WTC11 (cell line): ENCODE results near the gene FRMD5. TPM values are rescaled to one million over a fixed set of nuclear protein-coding genes. Genes with fewer than 3 reads are reported as not detected.

ENCODE experiments used
- ATAC-seq: fragments of 200-7000 bp; cut with Tn5 transposase; 2 replicates; pipeline ENCODE4 v1.10.0; 2021; ENCODE audit warnings: mild to moderate bottlenecking, moderate library complexity
- CTCF ChIA-PET: fragments of 300-600 bp; sonication (Branson Sonifier 250); formaldehyde crosslinking; loops from one replicate; lab custom pipeline; 2021; ENCODE audit warnings: antibody characterized with exemption; lab: Charles Lee
- POLR2A ChIA-PET: fragments of 350-600 bp; sonication (Branson Sonifier 250); formaldehyde crosslinking; loops from one replicate; lab custom pipeline; 2021; ENCODE audit warnings: antibody characterized with exemption; lab: Charles Lee
- DNase-seq: peaks from one replicate; pipeline ENCODE4 v3.0.0; 2021; ENCODE audit warnings: low spot score
- H3K27ac Mint-ChIP-seq: 2 replicates; pipeline ENCODE4 v1.8.0; 2021; ENCODE audit warnings: mixed read lengths
- H3K27me3 Mint-ChIP-seq: 2 replicates; pipeline ENCODE4 v1.8.0; 2021; ENCODE audit warnings: low read depth, mild to moderate bottlenecking, moderate library complexity, mixed read lengths
- H3K36me3 Mint-ChIP-seq: 2 replicates; pipeline ENCODE4 v1.8.0; 2021; ENCODE audit warnings: mixed read lengths
- H3K4me1 Mint-ChIP-seq: 2 replicates; pipeline ENCODE4 v1.8.0; 2022; ENCODE audit warnings: mixed read lengths
- H3K4me3 Mint-ChIP-seq: 2 replicates; pipeline ENCODE4 v1.8.0; 2021; ENCODE audit warnings: mild to moderate bottlenecking, moderate library complexity, mixed read lengths
- H3K9me3 Mint-ChIP-seq: 2 replicates; pipeline ENCODE4 v1.8.0; 2021; ENCODE audit warnings: mixed read lengths
- AFF4 ChIP-seq: sonication (generic); formaldehyde crosslinking; IDR thresholded peaks from 2 replicates; pipeline ENCODE4 v1.8.1; 2023; ENCODE audit warnings: mild to moderate bottlenecking, missing genetic modification reagents, borderline replicate concordance
- AR ChIP-seq: fragments of 250-450 bp; sonication (Bioruptor Pico); IDR thresholded peaks from 2 replicates; pipeline ENCODE4 v1.9.0; 2021; ENCODE audit warnings: mild to moderate bottlenecking
- CBFB ChIP-seq: sonication (generic); formaldehyde crosslinking; IDR thresholded peaks from 2 replicates; pipeline ENCODE4 v1.8.1; 2022; ENCODE audit warnings: mild to moderate bottlenecking, low read depth, missing genetic modification reagents
- E2F4 ChIP-seq: sonication (generic); formaldehyde crosslinking; IDR thresholded peaks from 2 replicates; pipeline ENCODE4 v1.8.1; 2022; ENCODE audit warnings: low read depth, mild to moderate bottlenecking, moderate library complexity, missing genetic modification reagents, borderline replicate concordance
- ELF4 ChIP-seq: sonication (generic); formaldehyde crosslinking; IDR thresholded peaks from 2 replicates; pipeline ENCODE4 v1.8.1; 2022; ENCODE audit warnings: low read depth, mild to moderate bottlenecking, moderate library complexity, missing genetic modification reagents
- ESRRA ChIP-seq: sonication (generic); formaldehyde crosslinking; IDR thresholded peaks from 2 replicates; pipeline ENCODE4 v1.8.1; 2022; ENCODE audit warnings: mild to moderate bottlenecking, missing genetic modification reagents, borderline replicate concordance
- FOXK1 ChIP-seq: sonication (generic); formaldehyde crosslinking; IDR thresholded peaks from 2 replicates; pipeline ENCODE4 v1.8.0; 2022; ENCODE audit warnings: mild to moderate bottlenecking, moderate library complexity, missing genetic modification reagents
- FOXP4 ChIP-seq: sonication (generic); formaldehyde crosslinking; IDR thresholded peaks from 2 replicates; pipeline ENCODE4 v1.8.0; 2022; ENCODE audit warnings: mild to moderate bottlenecking, missing genetic modification reagents
- GABPB1 ChIP-seq: sonication (generic); formaldehyde crosslinking; IDR thresholded peaks from 2 replicates; pipeline ENCODE4 v1.8.1; 2023; ENCODE audit warnings: mild to moderate bottlenecking, missing genetic modification reagents
- GTF2I ChIP-seq: fragments of 250-450 bp; sonication (Bioruptor Pico); conservative IDR thresholded peaks from 2 replicates; pipeline ENCODE4 v1.4.0; 2021; ENCODE audit warnings: mild to moderate bottlenecking
- KAT7 ChIP-seq: sonication (generic); formaldehyde crosslinking; IDR thresholded peaks from 2 replicates; pipeline ENCODE4 v1.8.1; 2023; ENCODE audit warnings: missing genetic modification reagents, mild to moderate bottlenecking, borderline replicate concordance
- MXD4 ChIP-seq: fragments of 250-450 bp; sonication (Bioruptor Pico); IDR thresholded peaks from 2 replicates; pipeline ENCODE4 v1.8.0; 2021; ENCODE audit warnings: mild to moderate bottlenecking, moderate library complexity, borderline replicate concordance
- RELA ChIP-seq: sonication (generic); formaldehyde crosslinking; IDR thresholded peaks from 2 replicates; pipeline ENCODE4 v1.8.1; 2022; ENCODE audit warnings: missing genetic modification reagents, mild to moderate bottlenecking, borderline replicate concordance
- SMAD4 ChIP-seq: sonication (generic); formaldehyde crosslinking; IDR thresholded peaks from 2 replicates; pipeline ENCODE4 v1.8.0; 2022; ENCODE audit warnings: mild to moderate bottlenecking, missing genetic modification reagents
- SP1 ChIP-seq: sonication (generic); formaldehyde crosslinking; conservative IDR thresholded peaks from 2 replicates; pipeline ENCODE4 v1.8.1; 2022; ENCODE audit warnings: missing genetic modification reagents
- TEAD1 ChIP-seq: sonication (generic); formaldehyde crosslinking; IDR thresholded peaks from 2 replicates; pipeline ENCODE4 v1.8.0; 2022; ENCODE audit warnings: mild to moderate bottlenecking, missing genetic modification reagents
- ZBTB43 ChIP-seq: sonication (generic); formaldehyde crosslinking; IDR thresholded peaks from 2 replicates; pipeline ENCODE4 v1.8.1; 2023; ENCODE audit warnings: mild to moderate bottlenecking, missing genetic modification reagents
- ZMAT4 ChIP-seq: fragments of 250-450 bp; sonication (Bioruptor Pico); IDR thresholded peaks from 2 replicates; pipeline ENCODE4 v1.9.0; 2021; ENCODE audit warnings: mild to moderate bottlenecking
- ZNF416 ChIP-seq: fragments of 250-450 bp; sonication (Bioruptor Pico); IDR thresholded peaks from 2 replicates; pipeline ENCODE4 v1.9.0; 2021; ENCODE audit warnings: mild to moderate bottlenecking, inconsistent platforms
- ZNF671 ChIP-seq: fragments of 250-450 bp; sonication (Bioruptor Pico); IDR thresholded peaks from 2 replicates; pipeline ENCODE4 v1.8.0; 2021; ENCODE audit warnings: mild to moderate bottlenecking
- total RNA-seq: library from RNA; stranded (reverse); gene quantifications from 3 replicates; pipeline ENCODE4 v1.2.3, GENCODE V29; 2021

The FRMD5 gene
- total RNA-seq, 1 experiment from 2014 or later = 14.1 TPM

GRCh38 chr15:43927203-43927602 lies 267.9 kb downstream of the FRMD5 start (continued):
- TF ChIP-seq ELF4 (CRISPR knock-in tag) (no peak), SMAD4 (CRISPR knock-in tag) (no peak), KAT7 (no peak), CBFB (CRISPR knock-in tag) (no peak), GABPB1 (no peak)

- Mint-ChIP-seq H3K36me3 (peaks cover 6% of the 10 kb centered on the region), H3K27me3 (no peaks in the 10 kb centered on the region; the same call in 1 of the 2 replicates), H3K27ac (no peak overlapping the region), H3K9me3 (no peaks in the 10 kb centered on the region), H3K4me3 (no peak overlapping the region), H3K4me1 (peaks cover 65% of the 10 kb centered on the region)
- ChIA-PET POLR2A (no interaction called here), CTCF (interaction anchor here (0.8 kb wide), 2 partner anchors 16 to 19 kb away, joined by 4 to 5 read pairs; no protein-coding TSS in a partner anchor)
- TF ChIP-seq GABPB1 = no peak
- ATAC-seq = no peak
- DNase-seq = no peak
Observed at GRCh38 chr15:43923553-43923952, 271.5 kb downstream of the FRMD5 start.

- DNase-seq (no peak), ATAC-seq (no peak)
- Mint-ChIP-seq H3K4me3 (no peak overlapping the region), H3K27ac (no peak overlapping the region; the same call in 1 of the 2 replicates), H3K36me3 (peaks cover 9% of the 10 kb centered on the region), H3K4me1 (peaks cover 50% of the 10 kb centered on the region), H3K27me3 (no peaks in the 10 kb centered on the region; the same call in 1 of the 2 replicates), H3K9me3 (no peaks in the 10 kb centered on the region)
- ChIA-PET CTCF (no interaction called here), POLR2A (no interaction called here)
- TF ChIP-seq ESRRA (CRISPR knock-in tag) (no peak), ZMAT4 (CRISPR knock-in tag) (no peak), ZNF416 (CRISPR knock-in tag) (no peak), TEAD1 (CRISPR knock-in tag) (no peak), GTF2I (CRISPR knock-in tag) (no peak), SP1 (no peak), ZBTB43 (no peak), ZNF671 (CRISPR knock-in tag) (no peak), RELA (CRISPR knock-in tag) (no peak), MXD4 (CRISPR knock-in tag) (no peak), FOXK1 (CRISPR knock-in tag) (no peak), AR (no peak), AFF4 (CRISPR knock-in tag) (no peak), E2F4 (no peak), FOXP4 (CRISPR knock-in tag) (no peak)
Observed at GRCh38 chr15:43922021-43922420, 273.1 kb downstream of the FRMD5 start.
